ENCODE results near the gene SUGP1. TPM values are rescaled to one million over a fixed set of nuclear protein-coding genes. Genes with fewer than 3 reads are reported as not detected.
"Not testable (repeated sequence)": the region's sequence is repeated elsewhere in the genome, so short reads cannot be mapped to it uniquely, and the experiment has no call there.

SUGP1 gene
- 35.4 and 40.8 TPM in 2 replicates for total RNA-seq (2014; rRNA removed; shearing (Covaris generic))

DNA sequence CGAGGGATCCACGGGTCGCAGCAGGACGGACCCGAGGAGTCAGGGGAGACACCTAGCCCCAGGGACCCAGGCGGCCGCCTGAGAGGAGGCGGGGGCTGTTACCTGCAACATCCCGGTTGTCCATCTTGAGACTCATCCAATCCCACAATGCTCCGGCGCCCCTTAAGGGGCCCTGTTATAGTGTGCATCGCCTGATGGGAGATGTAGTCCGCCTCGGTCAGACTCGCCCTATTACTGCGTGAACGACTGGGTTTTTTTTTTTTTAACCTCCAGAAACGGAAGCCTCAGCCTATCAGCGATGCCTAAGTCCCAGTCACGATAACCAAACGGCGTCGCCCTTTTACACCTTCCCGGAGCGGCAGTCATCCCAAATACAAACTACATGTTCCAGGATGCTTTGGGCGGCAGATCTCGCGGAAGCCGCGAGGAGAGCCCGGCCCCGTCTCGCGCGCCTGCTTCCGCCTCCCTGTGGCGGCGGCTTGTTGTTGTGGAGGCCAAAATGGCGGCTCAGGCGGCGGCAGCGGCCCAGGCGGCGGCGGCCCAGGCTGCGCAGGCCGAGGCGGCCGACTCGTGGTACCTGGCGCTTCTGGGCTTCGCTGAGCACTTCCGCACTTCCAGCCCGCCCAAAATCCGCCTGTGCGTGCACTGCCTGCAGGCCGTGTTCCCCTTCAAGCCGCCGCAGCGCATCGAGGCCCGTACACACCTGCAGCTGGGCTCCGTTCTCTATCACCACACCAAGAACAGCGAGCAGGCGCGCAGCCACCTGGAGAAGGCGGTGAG, at the start of gene SUGP1, which contains the start of gene MAU2:
SUGP1 (minus strand) TSS at position 149 of the 780 bp plus-strand sequence; CDS start at position 136, 13 bp downstream.
MAU2 (plus strand) TSS at position 469 of the 780 bp plus-strand sequence; CDS start at position 500, 31 bp downstream.
- Histone ChIP-seq H3K27me3 (no peaks in the 10 kb centered on the region), H3K9me3 (replicated peaks) (no peaks in the 10 kb centered on the region), H3K27ac (peak within 1 kb of the TSS; percentile 94), H3K36me3 (peaks cover 24% of the 10 kb centered on the region), H3K4me3 (peak within 1 kb of the TSS; percentile 99), H3K4me1 (peaks cover 2% of the 10 kb centered on the region; the same call in 1 of the 2 replicates)
- peak; percentile 89 to 94 for DNase-seq

DNA sequence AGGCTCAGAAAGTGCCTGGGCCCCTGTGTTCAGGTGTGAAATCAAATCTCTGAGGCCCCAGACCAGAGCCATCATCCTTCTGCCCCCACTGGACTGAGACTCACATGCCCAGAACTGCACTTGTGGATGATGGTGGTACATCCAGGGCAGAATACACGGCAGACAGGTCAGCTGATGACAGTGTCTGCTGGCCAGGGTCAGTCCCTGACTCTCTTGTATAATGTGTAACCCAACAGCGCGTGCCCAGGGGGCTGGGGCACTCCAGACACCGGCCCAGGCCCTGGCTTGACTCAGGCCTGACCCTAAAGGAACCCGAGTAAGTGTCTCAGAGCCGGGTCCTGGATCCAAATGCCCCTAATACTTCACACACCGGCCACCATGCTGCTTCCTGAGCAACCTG, 47.8 kb upstream of the SUGP1 start:
- DNase-seq: no peak
- no peak overlapping the region for H3K27ac ChIP-seq
- no peaks in the 10 kb centered on the region for H3K9me3 ChIP-seq (replicated peaks)
- no peak overlapping the region for H3K4me3 ChIP-seq
- no peaks in the 10 kb centered on the region for H3K27me3 ChIP-seq
- H3K36me3 ChIP-seq: no peaks in the 10 kb centered on the region
- H3K4me1 ChIP-seq: peaks cover 4% of the 10 kb centered on the region; the same call in 1 of the 2 replicates

DNA sequence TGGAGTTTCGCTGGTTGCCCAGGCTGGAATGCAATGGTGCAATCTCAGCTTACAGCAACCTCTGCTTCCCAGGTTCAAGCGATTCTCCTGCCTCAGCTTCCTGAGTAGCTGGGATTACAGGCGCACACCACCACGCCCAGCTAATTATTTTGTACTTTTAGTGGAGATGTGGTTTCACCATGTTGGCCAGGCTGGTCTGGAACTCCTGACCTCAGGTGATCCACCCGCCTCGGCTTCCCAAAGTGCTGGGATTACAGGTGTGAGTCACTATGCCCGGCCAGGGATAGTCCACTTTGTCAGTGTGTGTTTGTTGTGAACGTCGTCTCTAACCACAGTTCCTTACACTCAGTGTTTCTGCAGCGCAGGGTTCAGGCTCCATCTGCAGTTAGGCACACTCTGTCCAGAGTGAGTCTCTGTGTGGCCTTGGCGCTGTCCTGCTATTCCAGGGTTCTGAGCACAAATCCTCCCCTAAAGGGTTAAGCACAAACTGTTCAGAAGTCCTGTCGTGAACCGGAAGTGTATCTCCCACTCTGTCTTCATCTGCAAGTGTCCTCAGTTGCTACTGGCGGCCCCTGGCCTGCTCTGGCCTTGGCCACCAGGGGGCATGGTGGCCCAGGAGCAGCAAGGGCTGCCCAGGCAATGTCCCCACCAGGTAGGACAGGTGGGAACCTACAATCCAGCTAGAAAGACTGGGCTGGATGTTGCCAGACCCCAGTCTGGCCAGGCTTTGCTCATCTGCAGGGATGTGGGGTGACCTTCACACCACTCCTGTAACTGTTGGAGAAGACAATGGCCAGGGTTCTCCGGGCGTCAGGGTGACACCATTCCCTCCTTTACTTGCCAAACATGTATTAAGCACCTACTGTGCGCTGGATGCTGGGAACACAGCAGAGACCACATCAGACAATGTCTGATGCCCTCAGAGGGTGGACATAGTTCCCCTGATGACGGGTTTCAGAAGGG, 46.4 kb upstream of the SUGP1 start:
- peaks cover 4% of the 10 kb centered on the region; the same call in 1 of the 2 replicates for H3K4me1 ChIP-seq
- peak; percentile 78 to 89 for DNase-seq

DNA sequence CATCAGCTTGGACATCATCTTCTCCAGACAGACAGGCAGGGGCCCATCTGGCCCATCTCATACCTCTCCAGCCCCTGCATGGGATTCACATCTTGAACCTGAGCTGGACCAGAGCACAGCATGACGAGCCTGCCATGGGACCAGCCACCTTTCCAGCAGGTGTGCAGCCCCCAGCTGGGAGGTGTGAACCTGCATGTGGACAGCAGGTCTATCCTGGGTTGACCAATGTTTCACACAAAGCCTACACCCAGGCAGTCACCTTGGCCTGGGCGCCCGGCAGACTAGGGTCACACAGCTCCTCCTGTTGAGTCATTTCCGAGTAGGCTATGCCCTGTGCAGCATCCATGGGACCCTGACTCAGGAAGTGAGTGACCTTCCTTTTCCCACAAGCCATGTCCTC, 41.8 kb upstream of the SUGP1 start:
- no peak for DNase-seq
- Histone ChIP-seq H3K27me3 (no peaks in the 10 kb centered on the region), H3K4me1 (peaks cover 4% of the 10 kb centered on the region; the same call in 1 of the 2 replicates), H3K4me3 (no peak overlapping the region), H3K9me3 (replicated peaks) (no peaks in the 10 kb centered on the region), H3K36me3 (no peaks in the 10 kb centered on the region), H3K27ac (no peak overlapping the region)

More for the DNA sequence above, 46.4 kb upstream of the SUGP1 start:
- Histone ChIP-seq H3K27ac (no peak overlapping the region), H3K9me3 (replicated peaks) (no peaks in the 10 kb centered on the region), H3K27me3 (no peaks in the 10 kb centered on the region), H3K36me3 (no peaks in the 10 kb centered on the region), H3K4me3 (no peak overlapping the region)

GRCh38 chr19:19361075-19361594, 40.8 kb upstream of the SUGP1 start:
- H3K27ac ChIP-seq: no peak overlapping the region
- H3K4me3 ChIP-seq: no peak overlapping the region
- peaks cover 2% of the 10 kb centered on the region; the same call in 1 of the 2 replicates for H3K36me3 ChIP-seq
- H3K9me3 ChIP-seq (replicated peaks): no peaks in the 10 kb centered on the region
- H3K4me1 ChIP-seq: peaks cover 4% of the 10 kb centered on the region; the same call in 1 of the 2 replicates
- DNase-seq: peak; percentile 87 to 95
- H3K27me3 ChIP-seq: no peaks in the 10 kb centered on the region

GRCh38 chr19:19356901-19357566, 36.7 kb upstream of the SUGP1 start:
- no peaks in the 10 kb centered on the region for H3K27me3 ChIP-seq
- no peaks in the 10 kb centered on the region for H3K4me1 ChIP-seq
- peaks cover 6% of the 10 kb centered on the region for H3K36me3 ChIP-seq
- no peak overlapping the region for H3K4me3 ChIP-seq
- DNase-seq: peak in 1 of 2 experiments; percentile 21
- H3K27ac ChIP-seq: no peak overlapping the region
- H3K9me3 ChIP-seq (replicated peaks): no peaks in the 10 kb centered on the region

GRCh38 chr19:19356500-19356899, 36.2 kb upstream of the SUGP1 start:
- Histone ChIP-seq H3K4me1 (no peaks in the 10 kb centered on the region), H3K36me3 (peaks cover 8% of the 10 kb centered on the region), H3K27ac (no peak overlapping the region), H3K27me3 (no peaks in the 10 kb centered on the region), H3K4me3 (no peak overlapping the region), H3K9me3 (replicated peaks) (no peaks in the 10 kb centered on the region)
- DNase-seq: no peak

DNA sequence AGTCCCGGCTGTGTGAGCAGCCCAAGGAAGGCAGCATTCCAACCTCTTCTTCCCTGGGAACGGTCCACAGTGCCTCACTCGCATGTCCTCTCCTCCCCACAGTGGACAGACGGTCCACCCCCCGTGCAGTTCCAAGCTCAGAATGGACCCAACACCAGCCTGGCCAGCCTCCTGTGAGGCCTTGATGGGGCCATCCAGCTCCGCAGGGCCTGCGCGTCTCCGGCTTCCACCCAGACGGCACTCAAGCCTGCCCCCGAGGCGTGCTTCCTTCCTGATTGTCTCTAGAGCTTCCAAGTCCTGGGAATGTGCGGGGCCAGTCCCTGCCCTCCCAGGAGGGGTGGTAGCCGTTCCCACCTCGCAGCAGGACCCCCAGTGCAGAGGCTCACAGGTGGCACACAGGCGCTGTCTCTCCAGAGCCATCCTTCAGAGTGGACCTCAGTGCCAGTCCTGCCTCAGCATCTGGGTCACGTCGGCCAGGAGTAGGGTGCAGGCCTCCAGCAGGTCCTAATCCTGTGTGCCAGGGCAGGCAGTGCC, 35.4 kb upstream of the SUGP1 start:
- no peaks in the 10 kb centered on the region for H3K27me3 ChIP-seq
- no peaks in the 10 kb centered on the region for H3K4me1 ChIP-seq
- H3K27ac ChIP-seq: no peak overlapping the region
- peaks cover 9% of the 10 kb centered on the region for H3K36me3 ChIP-seq
- DNase-seq: no peak
- H3K4me3 ChIP-seq: no peak overlapping the region
- no peaks in the 10 kb centered on the region for H3K9me3 ChIP-seq (replicated peaks)

GRCh38 chr19:19354932-19355331, 34.6 kb upstream of the SUGP1 start:
- no peak for DNase-seq

DNA sequence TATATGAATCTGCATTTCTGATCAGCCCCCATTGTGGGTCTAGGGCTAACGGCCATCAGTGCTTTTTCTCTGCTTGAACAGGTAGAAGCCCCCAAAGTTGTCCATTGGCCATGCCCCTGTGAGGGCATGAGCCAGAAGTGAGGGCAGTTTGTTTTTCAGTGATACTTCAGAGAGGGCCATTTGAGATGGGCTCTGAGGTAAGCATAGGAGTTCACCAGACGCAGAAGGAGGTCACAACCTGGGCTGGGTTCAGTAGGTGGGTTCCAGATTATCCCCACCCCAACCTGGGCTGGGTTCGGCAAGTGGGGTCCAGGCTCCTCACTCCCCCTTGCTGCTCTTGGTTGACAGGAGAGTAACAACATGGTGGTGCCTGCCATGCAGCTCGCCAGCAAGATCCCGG, 33.7 kb upstream of the SUGP1 start:
- no peaks in the 10 kb centered on the region for H3K9me3 ChIP-seq (replicated peaks)
- H3K27me3 ChIP-seq: no peaks in the 10 kb centered on the region
- no peak overlapping the region for H3K4me3 ChIP-seq
- H3K27ac ChIP-seq: no peak overlapping the region
- no peak for DNase-seq
- H3K36me3 ChIP-seq: peaks cover 15% of the 10 kb centered on the region
- no peaks in the 10 kb centered on the region for H3K4me1 ChIP-seq

More at GRCh38 chr19:19354932-19355331, 34.6 kb upstream of the SUGP1 start:
- Histone ChIP-seq H3K9me3 (replicated peaks) (no peaks in the 10 kb centered on the region), H3K4me3 (no peak overlapping the region), H3K36me3 (peaks cover 9% of the 10 kb centered on the region), H3K4me1 (no peaks in the 10 kb centered on the region), H3K27ac (no peak overlapping the region), H3K27me3 (no peaks in the 10 kb centered on the region)

GRCh38 chr19:19352823-19353222, 32.5 kb upstream of the SUGP1 start:
- Histone ChIP-seq H3K4me3 (no peak overlapping the region), H3K27ac (no peak overlapping the region), H3K36me3 (peaks cover 18% of the 10 kb centered on the region), H3K9me3 (replicated peaks) (no peaks in the 10 kb centered on the region), H3K4me1 (no peaks in the 10 kb centered on the region), H3K27me3 (no peaks in the 10 kb centered on the region)
- no peak for DNase-seq

- H3K4me1 ChIP-seq; DNase-seq; H3K27me3 ChIP-seq; H3K4me3 ChIP-seq; H3K27ac ChIP-seq; H3K9me3 ChIP-seq (replicated peaks): not testable (repeated sequence)
- H3K36me3 ChIP-seq: peaks cover 15% of the 10 kb centered on the region
Measured at GRCh38 chr19:19350756-19351155, 30.4 kb upstream of the SUGP1 start.

DNA sequence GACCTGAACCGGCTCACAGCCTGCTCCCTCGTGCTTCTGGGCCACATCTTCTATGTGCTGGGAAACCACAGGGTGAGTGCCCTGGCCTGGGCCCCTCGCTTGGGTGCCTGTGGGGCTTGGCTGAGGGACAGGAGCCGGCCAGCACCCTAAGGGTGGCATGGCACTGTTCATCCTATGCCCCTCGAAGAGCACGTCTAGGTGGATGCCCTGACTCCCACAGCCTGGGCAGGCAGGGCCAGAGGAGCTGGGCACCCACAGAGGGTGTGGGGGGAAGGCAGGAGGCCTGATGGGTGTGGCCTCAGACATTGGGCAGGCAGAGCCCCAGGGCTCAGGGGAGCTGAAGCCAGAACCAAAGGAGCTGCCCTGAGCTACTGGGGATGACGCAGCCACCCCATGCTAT, 29.1 kb upstream of the SUGP1 start:
- no peaks in the 10 kb centered on the region for H3K9me3 ChIP-seq (replicated peaks)
- DNase-seq: no peak
- no peak overlapping the region for H3K27ac ChIP-seq
- H3K4me1 ChIP-seq: no peaks in the 10 kb centered on the region
- H3K36me3 ChIP-seq: peaks cover 20% of the 10 kb centered on the region
- no peak overlapping the region for H3K4me3 ChIP-seq
- no peaks in the 10 kb centered on the region for H3K27me3 ChIP-seq

GRCh38 chr19:19348266-19348665, 28.0 kb upstream of the SUGP1 start:
- Histone ChIP-seq H3K27me3 (no peaks in the 10 kb centered on the region), H3K9me3 (replicated peaks) (no peaks in the 10 kb centered on the region), H3K4me3 (no peak overlapping the region), H3K4me1 (no peaks in the 10 kb centered on the region), H3K36me3 (peaks cover 20% of the 10 kb centered on the region), H3K27ac (no peak overlapping the region)
- DNase-seq: no peak
